Measurements from ENCODE around the gene NEURL3.

NEURL3 gene

GRCh38 chr2:96546321-96546720 lies 41.2 kb upstream of the NEURL3 start:
- TF ChIP-seq ZNF70 (CRISPR knock-in tag; IDR thresholded peaks at IDR 0.05) (no peak), ZNF8 (CRISPR knock-in tag; IDR thresholded peaks at IDR 0.05) (no peak), ISL1 (CRISPR knock-in tag; IDR thresholded peaks at IDR 0.05) (no peak), RARB (CRISPR knock-in tag; IDR thresholded peaks at IDR 0.05) (no peak), PPARA (CRISPR knock-in tag; IDR thresholded peaks at IDR 0.05; ENCODE audit: borderline replicate concordance) (no peak), GLIS3 (CRISPR knock-in tag; IDR thresholded peaks at IDR 0.05) (no peak), TCF4 (CRISPR knock-in tag; IDR thresholded peaks at IDR 0.05; ENCODE audit: borderline replicate concordance) (no peak), BACH2 (CRISPR knock-in tag; IDR thresholded peaks at IDR 0.05; ENCODE audit: borderline replicate concordance) (no peak), ZC3H10 (CRISPR knock-in tag; IDR thresholded peaks at IDR 0.05) (no peak), SNAI2 (CRISPR knock-in tag; IDR thresholded peaks at IDR 0.05) (no peak), CSRNP3 (CRISPR knock-in tag; IDR thresholded peaks at IDR 0.05) (no peak), CSDC2 (CRISPR knock-in tag; IDR thresholded peaks at IDR 0.05) (no peak)
- TF ChIP-seq, protein P1, sequence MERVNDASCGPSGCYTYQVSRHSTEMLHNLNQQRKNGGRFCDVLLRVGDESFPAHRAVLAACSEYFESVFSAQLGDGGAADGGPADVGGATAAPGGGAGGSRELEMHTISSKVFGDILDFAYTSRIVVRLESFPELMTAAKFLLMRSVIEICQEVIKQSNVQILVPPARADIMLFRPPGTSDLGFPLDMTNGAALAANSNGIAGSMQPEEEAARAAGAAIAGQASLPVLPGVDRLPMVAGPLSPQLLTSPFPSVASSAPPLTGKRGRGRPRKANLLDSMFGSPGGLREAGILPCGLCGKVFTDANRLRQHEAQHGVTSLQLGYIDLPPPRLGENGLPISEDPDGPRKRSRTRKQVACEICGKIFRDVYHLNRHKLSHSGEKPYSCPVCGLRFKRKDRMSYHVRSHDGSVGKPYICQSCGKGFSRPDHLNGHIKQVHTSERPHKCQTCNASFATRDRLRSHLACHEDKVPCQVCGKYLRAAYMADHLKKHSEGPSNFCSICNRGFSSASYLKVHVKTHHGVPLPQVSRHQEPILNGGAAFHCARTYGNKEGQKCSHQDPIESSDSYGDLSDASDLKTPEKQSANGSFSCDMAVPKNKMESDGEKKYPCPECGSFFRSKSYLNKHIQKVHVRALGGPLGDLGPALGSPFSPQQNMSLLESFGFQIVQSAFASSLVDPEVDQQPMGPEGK (CRISPR knock-in tag; IDR thresholded peaks at IDR 0.05; ENCODE audit: borderline replicate concordance) = no peak
- TF ChIP-seq, protein P2, sequence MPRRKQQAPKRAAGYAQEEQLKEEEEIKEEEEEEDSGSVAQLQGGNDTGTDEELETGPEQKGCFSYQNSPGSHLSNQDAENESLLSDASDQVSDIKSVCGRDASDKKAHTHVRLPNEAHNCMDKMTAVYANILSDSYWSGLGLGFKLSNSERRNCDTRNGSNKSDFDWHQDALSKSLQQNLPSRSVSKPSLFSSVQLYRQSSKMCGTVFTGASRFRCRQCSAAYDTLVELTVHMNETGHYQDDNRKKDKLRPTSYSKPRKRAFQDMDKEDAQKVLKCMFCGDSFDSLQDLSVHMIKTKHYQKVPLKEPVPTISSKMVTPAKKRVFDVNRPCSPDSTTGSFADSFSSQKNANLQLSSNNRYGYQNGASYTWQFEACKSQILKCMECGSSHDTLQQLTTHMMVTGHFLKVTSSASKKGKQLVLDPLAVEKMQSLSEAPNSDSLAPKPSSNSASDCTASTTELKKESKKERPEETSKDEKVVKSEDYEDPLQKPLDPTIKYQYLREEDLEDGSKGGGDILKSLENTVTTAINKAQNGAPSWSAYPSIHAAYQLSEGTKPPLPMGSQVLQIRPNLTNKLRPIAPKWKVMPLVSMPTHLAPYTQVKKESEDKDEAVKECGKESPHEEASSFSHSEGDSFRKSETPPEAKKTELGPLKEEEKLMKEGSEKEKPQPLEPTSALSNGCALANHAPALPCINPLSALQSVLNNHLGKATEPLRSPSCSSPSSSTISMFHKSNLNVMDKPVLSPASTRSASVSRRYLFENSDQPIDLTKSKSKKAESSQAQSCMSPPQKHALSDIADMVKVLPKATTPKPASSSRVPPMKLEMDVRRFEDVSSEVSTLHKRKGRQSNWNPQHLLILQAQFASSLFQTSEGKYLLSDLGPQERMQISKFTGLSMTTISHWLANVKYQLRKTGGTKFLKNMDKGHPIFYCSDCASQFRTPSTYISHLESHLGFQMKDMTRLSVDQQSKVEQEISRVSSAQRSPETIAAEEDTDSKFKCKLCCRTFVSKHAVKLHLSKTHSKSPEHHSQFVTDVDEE (CRISPR knock-in tag; IDR thresholded peaks at IDR 0.05) = no peak
- TF ChIP-seq, protein P3, sequence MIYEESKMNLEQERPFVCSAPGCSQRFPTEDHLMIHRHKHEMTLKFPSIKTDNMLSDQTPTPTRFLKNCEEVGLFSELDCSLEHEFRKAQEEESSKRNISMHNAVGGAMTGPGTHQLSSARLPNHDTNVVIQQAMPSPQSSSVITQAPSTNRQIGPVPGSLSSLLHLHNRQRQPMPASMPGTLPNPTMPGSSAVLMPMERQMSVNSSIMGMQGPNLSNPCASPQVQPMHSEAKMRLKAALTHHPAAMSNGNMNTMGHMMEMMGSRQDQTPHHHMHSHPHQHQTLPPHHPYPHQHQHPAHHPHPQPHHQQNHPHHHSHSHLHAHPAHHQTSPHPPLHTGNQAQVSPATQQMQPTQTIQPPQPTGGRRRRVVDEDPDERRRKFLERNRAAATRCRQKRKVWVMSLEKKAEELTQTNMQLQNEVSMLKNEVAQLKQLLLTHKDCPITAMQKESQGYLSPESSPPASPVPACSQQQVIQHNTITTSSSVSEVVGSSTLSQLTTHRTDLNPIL (CRISPR knock-in tag; IDR thresholded peaks at IDR 0.05; ENCODE audit: low read depth) = no peak
- ATAC-seq = no peak

GRCh38 chr2:96542357-96542977 lies 37.3 kb upstream of the NEURL3 start:
- no peak for ATAC-seq
- TF ChIP-seq TCF4 (CRISPR knock-in tag; IDR thresholded peaks at IDR 0.05; ENCODE audit: borderline replicate concordance) (no peak), POU6F1 (CRISPR knock-in tag; IDR thresholded peaks at IDR 0.05; ENCODE audit: borderline replicate concordance, low read depth) (no peak), ZC3H10 (CRISPR knock-in tag; IDR thresholded peaks at IDR 0.05) (no peak), ZNF8 (CRISPR knock-in tag; IDR thresholded peaks at IDR 0.05) (no peak), CSRNP3 (CRISPR knock-in tag; IDR thresholded peaks at IDR 0.05) (no peak), RARB (CRISPR knock-in tag; IDR thresholded peaks at IDR 0.05) (no peak), ZFP3 (CRISPR knock-in tag; IDR thresholded peaks at IDR 0.05) (no peak), OSR1 (CRISPR knock-in tag; IDR thresholded peaks at IDR 0.05) (no peak)
- TF ChIP-seq, protein P3 (CRISPR knock-in tag; IDR thresholded peaks at IDR 0.05; ENCODE audit: low read depth) = no peak
- TF ChIP-seq, protein P1 (CRISPR knock-in tag; IDR thresholded peaks at IDR 0.05; ENCODE audit: borderline replicate concordance) = no peak

Data from SK-N-SH treated with all-trans-retinoic acid at 6 μM for 48 hours (cell line).